ENCODE results near the gene MTMR6.

DNA sequence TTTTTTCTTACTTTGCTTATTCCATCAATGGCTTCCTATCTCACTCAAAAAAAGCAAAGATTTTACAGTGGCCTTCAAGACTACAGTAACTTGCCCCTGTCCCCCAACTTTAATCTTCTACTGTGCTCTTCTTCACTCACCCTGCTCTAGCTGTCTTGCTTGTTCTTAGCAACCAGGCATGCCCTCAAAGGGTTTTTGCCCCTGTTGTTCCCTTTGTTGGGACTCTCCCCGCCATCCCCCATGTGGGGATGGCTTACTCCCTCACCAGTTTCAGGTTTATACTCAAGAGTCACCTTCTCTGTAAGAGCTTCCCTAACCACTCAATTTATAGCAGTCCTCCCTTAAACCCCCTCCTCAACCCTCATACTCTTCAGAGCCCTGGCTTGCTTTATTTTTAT, 5.4 kb downstream of the MTMR6 start:
- TF ChIP-seq EZH2phosphoT487 (IDR thresholded peaks at IDR 0.05; ENCODE audit: low read depth, severe bottlenecking, unreplicated experiment) = no peak
- TF ChIP-seq, protein P1, sequence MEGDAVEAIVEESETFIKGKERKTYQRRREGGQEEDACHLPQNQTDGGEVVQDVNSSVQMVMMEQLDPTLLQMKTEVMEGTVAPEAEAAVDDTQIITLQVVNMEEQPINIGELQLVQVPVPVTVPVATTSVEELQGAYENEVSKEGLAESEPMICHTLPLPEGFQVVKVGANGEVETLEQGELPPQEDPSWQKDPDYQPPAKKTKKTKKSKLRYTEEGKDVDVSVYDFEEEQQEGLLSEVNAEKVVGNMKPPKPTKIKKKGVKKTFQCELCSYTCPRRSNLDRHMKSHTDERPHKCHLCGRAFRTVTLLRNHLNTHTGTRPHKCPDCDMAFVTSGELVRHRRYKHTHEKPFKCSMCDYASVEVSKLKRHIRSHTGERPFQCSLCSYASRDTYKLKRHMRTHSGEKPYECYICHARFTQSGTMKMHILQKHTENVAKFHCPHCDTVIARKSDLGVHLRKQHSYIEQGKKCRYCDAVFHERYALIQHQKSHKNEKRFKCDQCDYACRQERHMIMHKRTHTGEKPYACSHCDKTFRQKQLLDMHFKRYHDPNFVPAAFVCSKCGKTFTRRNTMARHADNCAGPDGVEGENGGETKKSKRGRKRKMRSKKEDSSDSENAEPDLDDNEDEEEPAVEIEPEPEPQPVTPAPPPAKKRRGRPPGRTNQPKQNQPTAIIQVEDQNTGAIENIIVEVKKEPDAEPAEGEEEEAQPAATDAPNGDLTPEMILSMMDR (IDR thresholded peaks at IDR 0.05; ENCODE audit: poor library complexity) = no peak

All from hepatocyte (in vitro differentiated cells).